Measurements from ENCODE around the gene CARMIL3. TPM values are rescaled to one million over a fixed set of nuclear protein-coding genes. Genes with fewer than 3 reads are reported as not detected.

The CARMIL3 gene
- total RNA-seq, 1 experiment from 2014 or later, result 0.71 TPM

GRCh38 chr14:24057867-24058259 lies 6.1 kb downstream of the CARMIL3 start:
- no peak overlapping the region for H3K9ac ChIP-seq (ENCODE audit: low read length)
- no peaks in the 10 kb centered on the region for H3K27me3 ChIP-seq (ENCODE audit: insufficient read depth, low read length)
- RAD21 ChIA-PET (ENCODE audit: low non-redundant PET in 1 of 2, low total read pairs in 2 of 2, uncharacterized antibody in 2 of 2, unreplicated experiment in 2 of 2), result interaction anchor here (0.6 to 3.0 kb wide), 13 partner anchors 31 to 270 kb away, joined by 3 to 35 read pairs (median 3); partner anchors contain the start of genes PCK2 (in 2 of the 2), CIDEB (in 1 of the 2), DCAF11 (in 1 of the 2) and NRL (in 1 of the 2)
- no peaks in the 10 kb centered on the region for H3K36me3 ChIP-seq (ENCODE audit: control insufficient read depth in 1 of 2, insufficient read depth in 2 of 2, low read length in 2 of 2)
- H3K4me1 ChIP-seq (ENCODE audit: control insufficient read depth in 1 of 2, insufficient read depth in 2 of 2, low read length in 2 of 2), result peaks cover 0 to 8% of the 10 kb centered on the region in 2 experiments; a peak in 3 of 4 replicates
- ATAC-seq (peak; percentile 36), DNase-seq (ENCODE audit: low read depth, low spot score) (no peak)
- CTCF ChIA-PET, result interaction anchor here (0.9 to 5.7 kb wide), 18 partner anchors 9 to 250 kb away, joined by 3 to 149 read pairs (median 7); partner anchors contain the start of genes CHMP4A, CIDEB, DCAF11 and IRF9
- no peaks in the 10 kb centered on the region for H3K9me2 ChIP-seq (ENCODE audit: insufficient read depth)
- no peaks in the 10 kb centered on the region for H3K79me2 ChIP-seq (ENCODE audit: insufficient read depth, low read length)
- intact Hi-C loops (cut with micrococcal nuclease), result loop anchor here (1.0 to 5.0 kb wide), 5 partner anchors 32 to 239 kb away; partner anchors contain the start of genes DHRS1, IRF9 and NOP9
- no TSS peak for BruUV-seq (replicated peaks)
- H4K20me1 ChIP-seq (ENCODE audit: insufficient read depth), result no peaks in the 10 kb centered on the region
- POLR2A ChIA-PET, result interaction anchor here (0.6 to 4.0 kb wide), 5 partner anchors 34 to 103 kb away, joined by 3 to 38 read pairs (median 7); partner anchors contain the start of genes DCAF11, IRF9, NRL and PCK2
- no peak for TF ChIP-seq ATF3 (IDR thresholded peaks at IDR 0.05)
- no peak for TF ChIP-seq JUND (IDR thresholded peaks at IDR 0.05)
- TF ChIP-seq YY1 (IDR thresholded peaks at IDR 0.05; ENCODE audit: extremely low read depth, insufficient replicate concordance, low read depth, low read length), result no peak
- no peak overlapping the region for H3K27ac ChIP-seq (ENCODE audit: low read depth, low read length)
- no peak overlapping the region for H3K4me3 ChIP-seq (replicated peaks in 1 of 2; ENCODE audit: low read depth in 1 of 2, low read length in 2 of 2)
- H2AFZ ChIP-seq (ENCODE audit: low read depth, low read length, poor library complexity, severe bottlenecking), result no peak overlapping the region
- H3K9me3 ChIP-seq (ENCODE audit: control insufficient read depth in 1 of 2, insufficient read depth in 1 of 2, low read depth in 1 of 2, low read length in 2 of 2), result no peaks in the 10 kb centered on the region
- no peak overlapping the region for H3K4me2 ChIP-seq (ENCODE audit: low read length)

- Histone ChIP-seq H3K36me3 (ENCODE audit: control insufficient read depth in 1 of 2, insufficient read depth in 2 of 2, low read length in 2 of 2) (no peaks in the 10 kb centered on the region), H3K9me2 (ENCODE audit: insufficient read depth) (no peaks in the 10 kb centered on the region), H2AFZ (ENCODE audit: low read depth, low read length, poor library complexity, severe bottlenecking) (no peak overlapping the region), H3K27me3 (ENCODE audit: insufficient read depth, low read length) (no peaks in the 10 kb centered on the region), H3K27ac (ENCODE audit: low read depth, low read length) (no peak overlapping the region), H3K4me1 (ENCODE audit: control insufficient read depth in 1 of 2, insufficient read depth in 2 of 2, low read length in 2 of 2) (peaks cover 0 to 3% of the 10 kb centered on the region in 2 experiments; a peak in 1 of 4 replicates), H3K79me2 (ENCODE audit: insufficient read depth, low read length) (no peaks in the 10 kb centered on the region), H3K9me3 (ENCODE audit: control insufficient read depth in 1 of 2, insufficient read depth in 1 of 2, low read depth in 1 of 2, low read length in 2 of 2) (no peaks in the 10 kb centered on the region), H4K20me1 (ENCODE audit: insufficient read depth) (no peaks in the 10 kb centered on the region), H3K4me3 (replicated peaks in 1 of 2; ENCODE audit: low read depth in 1 of 2, low read length in 2 of 2) (no peak overlapping the region), H3K4me2 (ENCODE audit: low read length) (no peak overlapping the region), H3K9ac (ENCODE audit: low read length) (no peak overlapping the region)
- TF ChIP-seq RAD21 (IDR thresholded peaks at IDR 0.05; ENCODE audit: low read depth), result peak; percentile 95
- TF ChIP-seq CTCF (IDR thresholded peaks at IDR 0.05 in 2 of 3, conservative IDR thresholded peaks at IDR 0.05 in 1 of 3; ENCODE audit: borderline replicate concordance in 1 of 3, insufficient read depth in 1 of 3, low read depth in 2 of 3, low read length in 2 of 3), result peak; percentile 72 to 89 (median 87); a peak in 5 of 6 replicates
- peak; percentile 11 for TF ChIP-seq YY1 (IDR thresholded peaks at IDR 0.05; ENCODE audit: extremely low read depth, insufficient replicate concordance, low read depth, low read length)
- TF ChIP-seq CEBPB (IDR thresholded peaks at IDR 0.05; ENCODE audit: low read depth), result no peak
- peak; percentile 92 for ATAC-seq
- intact Hi-C loops (cut with micrococcal nuclease), result loop anchor here (1.0 to 5.0 kb wide), 5 partner anchors 32 to 239 kb away; partner anchors contain the start of genes DHRS1, IRF9 and NOP9
- BruUV-seq (replicated peaks), result no TSS peak
- ChIA-PET POLR2A (interaction anchor here (0.6 to 4.0 kb wide), 5 partner anchors 34 to 102 kb away, joined by 3 to 38 read pairs (median 9); partner anchors contain the start of genes DCAF11, IRF9, NRL and PCK2), RAD21 (ENCODE audit: low non-redundant PET in 1 of 2, low total read pairs in 2 of 2, uncharacterized antibody in 2 of 2, unreplicated experiment in 2 of 2) (interaction anchor here (0.7 to 3.0 kb wide), 12 partner anchors 30 to 250 kb away, joined by 3 to 35 read pairs (median 4); partner anchors contain the start of genes PCK2 (in 2 of the 2), CIDEB (in 1 of the 2), DCAF11 (in 1 of the 2) and NRL (in 1 of the 2)), CTCF (interaction anchor here (0.7 to 5.7 kb wide), 20 partner anchors 8 to 250 kb away, joined by 3 to 149 read pairs (median 6); partner anchors contain the start of genes CHMP4A, CIDEB, CPNE6 and DCAF11)
- no peak for DNase-seq (ENCODE audit: low read depth, low spot score)
These were observed 6.6 kb downstream of the CARMIL3 start for GRCh38 chr14:24058260-24058950.

Data from HCT116 (cell line).